ENCODE results near the gene KRCC1.

- no peak for TF ChIP-seq POLR2A (IDR thresholded peaks at IDR 0.05)
- no peak for TF ChIP-seq EP300 (IDR thresholded peaks at IDR 0.05)
- no peak for TF ChIP-seq POLR2AphosphoS5 (IDR thresholded peaks at IDR 0.05)
Observed at GRCh38 chr2:88011011-88011410, 44.6 kb downstream of the KRCC1 start.

All from stomach (tissue), 4 donors.